ENCODE data around the gene SDF2.

SDF2 gene

DNA sequence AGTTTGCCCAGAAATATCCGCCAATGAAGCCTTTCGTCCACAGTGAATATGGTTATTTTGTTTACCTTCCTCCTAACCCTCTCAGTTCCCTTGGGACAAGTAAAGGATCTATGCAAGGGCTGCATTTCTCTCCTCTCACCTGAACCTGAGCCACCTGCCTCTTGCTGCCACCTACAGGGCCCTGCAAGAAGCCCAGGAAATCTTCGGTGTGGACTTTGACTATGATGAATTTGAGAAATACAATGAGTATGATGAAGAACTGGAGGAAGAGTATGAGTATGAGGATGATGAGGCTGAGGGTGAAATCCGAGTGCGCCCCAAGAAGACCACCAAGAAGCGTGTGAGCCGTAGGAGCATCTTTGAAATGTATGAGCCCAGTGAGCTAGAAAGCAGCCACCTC, 14.3 kb upstream of the SDF2 start:
- no peak for DNase-seq (ENCODE audit: extremely low spot score)
- TF ChIP-seq FOXA1 (IDR thresholded peaks at IDR 0.05) (no peak), SUZ12 (IDR thresholded peaks at IDR 0.05) (no peak), ELF4 (IDR thresholded peaks at IDR 0.05) (no peak), TARDBP (IDR thresholded peaks at IDR 0.05) (no peak), CTBP1 (IDR thresholded peaks at IDR 0.05; ENCODE audit: borderline replicate concordance) (no peak), ARNT (IDR thresholded peaks at IDR 0.05) (no peak), NFRKB (IDR thresholded peaks at IDR 0.05) (no peak), FOXK2 (IDR thresholded peaks at IDR 0.05) (no peak)
- CTCF ChIA-PET = interaction anchor here (0.5 to 0.6 kb wide), 2 partner anchors 21 to 29 kb away, joined by 3 read pairs; no protein-coding TSS in a partner anchor
- POLR2A ChIA-PET = interaction anchor here (1.3 to 1.7 kb wide), 2 partner anchors 18 to 43 kb away, joined by 4 to 5 read pairs; partner anchors contain the start of gene RPL23A

DNA sequence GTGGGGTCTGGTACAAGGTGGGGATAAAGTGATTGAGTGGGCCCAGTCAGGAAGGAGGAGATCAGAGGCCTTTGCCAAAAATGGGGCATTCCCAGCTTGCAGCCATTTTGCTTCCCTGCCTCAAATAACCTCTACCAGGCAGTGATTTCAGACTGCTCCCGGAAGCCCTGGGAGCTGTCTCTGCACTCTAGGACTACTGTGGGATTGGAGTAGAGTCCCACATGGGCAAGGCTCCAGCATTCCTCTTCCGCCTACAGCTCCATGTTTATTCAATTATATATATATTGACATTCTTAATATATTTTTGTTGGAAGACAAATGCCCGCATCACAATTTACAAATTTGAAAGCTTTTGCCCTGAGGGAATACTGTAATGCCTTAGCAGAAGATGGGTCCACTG, 13.8 kb upstream of the SDF2 start:
- ChIA-PET POLR2A (interaction anchor here (1.1 to 1.7 kb wide), 4 partner anchors 10 to 44 kb away, joined by 3 to 5 read pairs (median 4); partner anchors contain the start of genes RPL23A, SDF2 and SUPT6H), CTCF (interaction anchor here (0.6 to 0.8 kb wide), 2 partner anchors 22 to 28 kb away, joined by 3 to 4 read pairs; no protein-coding TSS in a partner anchor)
- DNase-seq (ENCODE audit: extremely low spot score) = no peak
- TF ChIP-seq NFRKB (IDR thresholded peaks at IDR 0.05) = no peak
- TF ChIP-seq LEF1 (IDR thresholded peaks at IDR 0.05; ENCODE audit: borderline replicate concordance) = no peak
- TF ChIP-seq SP1 (IDR thresholded peaks at IDR 0.05) = no peak
- TF ChIP-seq SUZ12 (IDR thresholded peaks at IDR 0.05) = no peak
- TF ChIP-seq FOXM1 (IDR thresholded peaks at IDR 0.05; ENCODE audit: borderline replicate concordance) = no peak
- no peak for TF ChIP-seq BHLHE40 (IDR thresholded peaks at IDR 0.05; ENCODE audit: borderline replicate concordance)
- no peak for TF ChIP-seq FOXA1 (IDR thresholded peaks at IDR 0.05)
- no peak for TF ChIP-seq L3MBTL2 (conservative IDR thresholded peaks at IDR 0.05)
- no peak for TF ChIP-seq ELF4 (IDR thresholded peaks at IDR 0.05)
- no peak for TF ChIP-seq TARDBP (IDR thresholded peaks at IDR 0.05)
- no peak for TF ChIP-seq FOXK2 (IDR thresholded peaks at IDR 0.05)
- TF ChIP-seq HDGF (IDR thresholded peaks at IDR 0.05; ENCODE audit: borderline replicate concordance) = no peak
- TF ChIP-seq ZNF384 (IDR thresholded peaks at IDR 0.05) = no peak
- no peak for TF ChIP-seq ARNT (IDR thresholded peaks at IDR 0.05)
- no peak for TF ChIP-seq CTBP1 (IDR thresholded peaks at IDR 0.05; ENCODE audit: borderline replicate concordance)

DNA sequence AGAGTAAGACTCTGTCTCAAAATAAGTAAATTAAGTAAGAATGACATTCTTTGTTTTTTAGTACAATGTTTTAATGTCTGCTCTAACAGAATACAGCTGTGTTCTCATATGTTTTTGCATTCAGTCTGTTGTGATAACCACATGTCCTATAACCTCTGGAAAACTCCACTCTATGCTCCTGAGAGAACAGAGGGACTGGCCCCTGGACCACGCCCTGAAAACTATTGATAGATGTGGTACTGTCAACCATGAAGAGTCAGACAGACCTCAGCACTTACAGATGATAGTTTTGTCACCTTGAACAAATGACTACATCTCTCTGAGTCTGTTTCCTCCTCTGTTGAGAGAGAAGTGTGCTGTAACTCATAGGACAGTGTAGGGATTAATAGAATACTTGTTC, 8.2 kb upstream of the SDF2 start:
- DNase-seq (ENCODE audit: extremely low spot score) = no peak
- POLR2A ChIA-PET = no interaction called here
- CTCF ChIA-PET = no interaction called here
- TF ChIP-seq ELF4 (IDR thresholded peaks at IDR 0.05) (no peak), FOXA1 (IDR thresholded peaks at IDR 0.05) (no peak), L3MBTL2 (conservative IDR thresholded peaks at IDR 0.05) (no peak), HDGF (IDR thresholded peaks at IDR 0.05; ENCODE audit: borderline replicate concordance) (no peak), BHLHE40 (IDR thresholded peaks at IDR 0.05; ENCODE audit: borderline replicate concordance) (no peak), CTBP1 (IDR thresholded peaks at IDR 0.05; ENCODE audit: borderline replicate concordance) (no peak), TARDBP (IDR thresholded peaks at IDR 0.05) (no peak), ZNF384 (IDR thresholded peaks at IDR 0.05) (no peak), LEF1 (IDR thresholded peaks at IDR 0.05; ENCODE audit: borderline replicate concordance) (no peak), SP1 (IDR thresholded peaks at IDR 0.05) (no peak), ARNT (IDR thresholded peaks at IDR 0.05) (no peak), NFRKB (IDR thresholded peaks at IDR 0.05) (no peak), FOXK2 (IDR thresholded peaks at IDR 0.05) (no peak), SUZ12 (IDR thresholded peaks at IDR 0.05) (no peak), FOXM1 (IDR thresholded peaks at IDR 0.05; ENCODE audit: borderline replicate concordance) (no peak)
- TF ChIP-seq, protein P1, sequence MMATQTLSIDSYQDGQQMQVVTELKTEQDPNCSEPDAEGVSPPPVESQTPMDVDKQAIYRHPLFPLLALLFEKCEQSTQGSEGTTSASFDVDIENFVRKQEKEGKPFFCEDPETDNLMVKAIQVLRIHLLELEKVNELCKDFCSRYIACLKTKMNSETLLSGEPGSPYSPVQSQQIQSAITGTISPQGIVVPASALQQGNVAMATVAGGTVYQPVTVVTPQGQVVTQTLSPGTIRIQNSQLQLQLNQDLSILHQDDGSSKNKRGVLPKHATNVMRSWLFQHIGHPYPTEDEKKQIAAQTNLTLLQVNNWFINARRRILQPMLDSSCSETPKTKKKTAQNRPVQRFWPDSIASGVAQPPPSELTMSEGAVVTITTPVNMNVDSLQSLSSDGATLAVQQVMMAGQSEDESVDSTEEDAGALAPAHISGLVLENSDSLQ (IDR thresholded peaks at IDR 0.05) = no peak

GRCh38 chr17:28667870-28668269, 6.2 kb upstream of the SDF2 start:
- ChIA-PET CTCF (no interaction called here), POLR2A (interaction anchor here (1.5 to 1.8 kb wide), 3 partner anchors 23 to 52 kb away, joined by 4 to 8 read pairs (median 5); partner anchors contain the start of genes BLTP2, PROCA1 and RPL23A)
- no peak for TF ChIP-seq ELF4 (IDR thresholded peaks at IDR 0.05)
- DNase-seq (ENCODE audit: extremely low spot score) = no peak

DNA sequence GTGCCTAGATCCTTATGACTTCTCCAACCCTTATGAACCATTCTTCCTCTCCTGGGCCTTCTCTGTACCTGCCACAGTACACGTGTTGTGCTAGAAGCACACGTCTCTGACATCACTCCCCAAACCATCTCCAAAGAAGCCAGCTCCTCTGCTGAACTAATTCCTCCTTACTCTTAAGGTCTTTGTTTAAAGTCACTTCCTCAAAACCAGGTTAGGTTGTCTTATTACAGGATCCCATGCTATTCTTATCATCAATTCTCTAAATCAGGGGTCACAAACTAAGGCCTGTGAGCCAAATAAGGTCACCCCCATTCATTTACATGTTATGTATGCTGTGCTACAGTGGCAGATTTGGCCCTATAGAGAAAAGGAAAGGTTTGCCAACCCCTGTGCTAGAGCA, 4.3 kb upstream of the SDF2 start:
- ChIA-PET CTCF (no interaction called here), POLR2A (interaction anchor here (0.9 to 1.2 kb wide), 2 partner anchors 9 to 45 kb away, joined by 3 to 4 read pairs; no protein-coding TSS in a partner anchor)
- DNase-seq (ENCODE audit: extremely low spot score) = no peak
- no peak for TF ChIP-seq LEF1 (IDR thresholded peaks at IDR 0.05; ENCODE audit: borderline replicate concordance)
- no peak for TF ChIP-seq SP1 (IDR thresholded peaks at IDR 0.05)
- no peak for TF ChIP-seq ARNT (IDR thresholded peaks at IDR 0.05)
- no peak for TF ChIP-seq FOXM1 (IDR thresholded peaks at IDR 0.05; ENCODE audit: borderline replicate concordance)
- TF ChIP-seq NFRKB (IDR thresholded peaks at IDR 0.05) = no peak
- TF ChIP-seq CTBP1 (IDR thresholded peaks at IDR 0.05; ENCODE audit: borderline replicate concordance) = no peak
- no peak for TF ChIP-seq ZNF384 (IDR thresholded peaks at IDR 0.05)
- no peak for TF ChIP-seq L3MBTL2 (conservative IDR thresholded peaks at IDR 0.05)
- no peak for TF ChIP-seq TARDBP (IDR thresholded peaks at IDR 0.05)
- TF ChIP-seq SUZ12 (IDR thresholded peaks at IDR 0.05) = no peak
- no peak for TF ChIP-seq FOXA1 (IDR thresholded peaks at IDR 0.05)
- no peak for TF ChIP-seq FOXK2 (IDR thresholded peaks at IDR 0.05)
- no peak for TF ChIP-seq HDGF (IDR thresholded peaks at IDR 0.05; ENCODE audit: borderline replicate concordance)
- no peak for TF ChIP-seq BHLHE40 (IDR thresholded peaks at IDR 0.05; ENCODE audit: borderline replicate concordance)
- TF ChIP-seq ELF4 (IDR thresholded peaks at IDR 0.05) = no peak
- TF ChIP-seq, protein P1 (IDR thresholded peaks at IDR 0.05) = no peak

DNA sequence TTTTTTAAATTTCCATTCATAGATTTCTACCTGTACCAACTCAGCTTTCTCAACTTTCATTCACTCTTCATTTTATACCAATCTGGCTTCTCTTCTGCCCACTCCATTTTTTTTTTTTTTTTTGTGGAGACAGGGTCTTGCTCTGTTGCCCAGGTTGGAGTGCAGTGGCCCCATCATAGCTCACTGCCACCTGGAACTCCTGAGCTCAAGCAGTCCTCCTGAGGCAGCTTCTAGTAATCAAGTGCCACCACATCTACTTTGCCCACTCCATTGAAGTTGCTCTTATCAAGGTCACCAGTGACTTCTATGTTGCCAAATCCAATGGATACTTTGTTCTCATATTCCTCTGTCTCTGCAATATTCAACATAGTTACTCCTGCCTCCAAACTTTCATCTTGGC, 2.0 kb upstream of the SDF2 start:
- CTCF ChIA-PET = no interaction called here
- POLR2A ChIA-PET = interaction anchor here (2.4 to 4.1 kb wide), 4 partner anchors 19 to 63 kb away, joined by 21 to 94 read pairs (median 26); partner anchors contain the start of genes BLTP2, NEK8, PROCA1 and RPL23A
- TF ChIP-seq FOXA1 (IDR thresholded peaks at IDR 0.05) = no peak
- no peak for TF ChIP-seq ZNF384 (IDR thresholded peaks at IDR 0.05)
- TF ChIP-seq, protein P1 (IDR thresholded peaks at IDR 0.05) = no peak
- TF ChIP-seq L3MBTL2 (conservative IDR thresholded peaks at IDR 0.05) = no peak
- TF ChIP-seq BHLHE40 (IDR thresholded peaks at IDR 0.05; ENCODE audit: borderline replicate concordance) = no peak
- no peak for TF ChIP-seq SP1 (IDR thresholded peaks at IDR 0.05)
- no peak for TF ChIP-seq HDGF (IDR thresholded peaks at IDR 0.05; ENCODE audit: borderline replicate concordance)
- TF ChIP-seq ARNT (IDR thresholded peaks at IDR 0.05) = no peak
- no peak for TF ChIP-seq ELF4 (IDR thresholded peaks at IDR 0.05)
- no peak for TF ChIP-seq LEF1 (IDR thresholded peaks at IDR 0.05; ENCODE audit: borderline replicate concordance)
- TF ChIP-seq TARDBP (IDR thresholded peaks at IDR 0.05) = no peak
- TF ChIP-seq NFRKB (IDR thresholded peaks at IDR 0.05) = no peak
- TF ChIP-seq SUZ12 (IDR thresholded peaks at IDR 0.05) = no peak
- no peak for TF ChIP-seq FOXK2 (IDR thresholded peaks at IDR 0.05)
- TF ChIP-seq FOXM1 (IDR thresholded peaks at IDR 0.05; ENCODE audit: borderline replicate concordance) = no peak
- TF ChIP-seq CTBP1 (IDR thresholded peaks at IDR 0.05; ENCODE audit: borderline replicate concordance) = no peak
- DNase-seq (ENCODE audit: extremely low spot score) = no peak

Data from HEK293T (cell line).